Thyroid gland (tissue), 4 donors: Measurements from ENCODE around the gene ARHGEF28.

Source experiments
- CTCF ChIP-seq, 6 experiments: fragments of 200-600 bp in 3 of 6; fragments of 450-650 bp in 3 of 6; sonication (generic) in 3 of 6; IDR thresholded peaks; one replicate each; pipeline ENCODE4 v1.5.1; 2016 to 2019; ENCODE audit warnings: antibody characterized with exemption in 6 of 6, mild to moderate bottlenecking in 2 of 6, inconsistent platforms in 1 of 6, moderate library complexity in 1 of 6
- POLR2A ChIP-seq, 2 donors: fragments of 450-650 bp; IDR thresholded peaks; one replicate each; pipeline ENCODE4 v1.6.1; 2017; ENCODE audit warnings: antibody characterized with exemption in 2 of 2, mild to moderate bottlenecking in 2 of 2, moderate library complexity in 1 of 2

- TF ChIP-seq CTCF (IDR thresholded peaks at IDR 0.05) (no peak), POLR2A (IDR thresholded peaks at IDR 0.05) (no peak)
Observed at GRCh38 chr5:73851471-73852181, 225.6 kb downstream of the ARHGEF28 start.
